ENCODE results near the gene CD99.

The CD99 gene

GRCh38 chrX:2732076-2732475 is 41.0 kb downstream of the CD99 start (continued):
- TF ChIP-seq ZNF18 (tag by site-specific recombination; IDR thresholded peaks at IDR 0.05) (no peak), ZNF433 (tag by site-specific recombination; IDR thresholded peaks at IDR 0.05; ENCODE audit: low read depth) (no peak), ZSCAN23 (tag by site-specific recombination; IDR thresholded peaks at IDR 0.05) (no peak), ZBTB48 (tag by site-specific recombination; IDR thresholded peaks at IDR 0.05) (no peak), ZNF335 (tag by site-specific recombination; conservative IDR thresholded peaks at IDR 0.05) (no peak)

- peaks cover 39 to 52% of the 10 kb centered on the region in 2 experiments for H3K36me3 ChIP-seq (ENCODE audit: control insufficient read depth in 2 of 2, insufficient read depth in 1 of 2, low read length in 2 of 2)
These were observed 41.6 kb downstream of the CD99 start for GRCh38 chrX:2732649-2733048.

GRCh38 chrX:2733286-2733685 is 42.2 kb downstream of the CD99 start:
- POLR2A ChIA-PET = no interaction called here
- H3K9me3 ChIP-seq (ENCODE audit: control insufficient read depth, insufficient read depth, low read depth, low read length) = no peaks in the 10 kb centered on the region
- TF ChIP-seq ZNF561 (tag by site-specific recombination; IDR thresholded peaks at IDR 0.05; ENCODE audit: borderline replicate concordance) (no peak), HOXA7 (CRISPR knock-in tag; IDR thresholded peaks at IDR 0.05; ENCODE audit: borderline replicate concordance) (no peak), HIC1 (tag by site-specific recombination; IDR thresholded peaks at IDR 0.05) (no peak), ZNF37A (tag by site-specific recombination; IDR thresholded peaks at IDR 0.05) (no peak), ZNF404 (tag by site-specific recombination; IDR thresholded peaks at IDR 0.05) (no peak), ZNF624 (tag by site-specific recombination; IDR thresholded peaks at IDR 0.05) (no peak), ZNF580 (tag by site-specific recombination; IDR thresholded peaks at IDR 0.05) (no peak), ATF2 (tag by site-specific recombination; IDR thresholded peaks at IDR 0.05; ENCODE audit: low read depth) (no peak), ZNF426 (tag by site-specific recombination; IDR thresholded peaks at IDR 0.05) (no peak), ZNF501 (tag by site-specific recombination; IDR thresholded peaks at IDR 0.05) (no peak), ZNF184 (tag by site-specific recombination; IDR thresholded peaks at IDR 0.05) (no peak)
- peaks cover 33 to 52% of the 10 kb centered on the region in 2 experiments for H3K36me3 ChIP-seq (ENCODE audit: control insufficient read depth in 2 of 2, insufficient read depth in 1 of 2, low read length in 2 of 2)
- H3K4me3 ChIP-seq (ENCODE audit: low read depth, low read length) = no peak overlapping the region
- H3K4me1 ChIP-seq (ENCODE audit: control insufficient read depth, insufficient read depth, low read length) = no peaks in the 10 kb centered on the region
- H3K27ac ChIP-seq (ENCODE audit: extremely low read depth, low read depth, low read length) = no peak overlapping the region
- CTCF ChIA-PET = no interaction called here

More at GRCh38 chrX:2732649-2733048, 41.6 kb downstream of the CD99 start:
- no peak overlapping the region for H3K4me3 ChIP-seq (ENCODE audit: low read depth, low read length)
- no peaks in the 10 kb centered on the region for H3K4me1 ChIP-seq (ENCODE audit: control insufficient read depth, insufficient read depth, low read length)
- H3K9me3 ChIP-seq (ENCODE audit: control insufficient read depth, insufficient read depth, low read depth, low read length) = no peaks in the 10 kb centered on the region
- POLR2A ChIA-PET = no interaction called here
- CTCF ChIA-PET = no interaction called here
- TF ChIP-seq ZBTB17 (tag by site-specific recombination; IDR thresholded peaks at IDR 0.05) = no peak
- TF ChIP-seq ZNF366 (tag by site-specific recombination; conservative IDR thresholded peaks at IDR 0.05) = peak; percentile 93
- TF ChIP-seq ZNF776 (tag by site-specific recombination; IDR thresholded peaks at IDR 0.05; ENCODE audit: borderline replicate concordance) = 0 out of 2 replicates have a peak, but pooled peaks have one; percentile 21
- no peak overlapping the region for H3K27ac ChIP-seq (ENCODE audit: extremely low read depth, low read depth, low read length)
